Nephron (organoid): ENCODE data around the gene CAMKK1.
A peak's percentile ranks its signal among the peaks of the same experiment; 100 is the strongest.

Source experiments
- H3K27ac Mint-ChIP-seq, 3 experiments: 2 replicates each; pipeline ENCODE4 v1.8.0; 2020; ENCODE audit warnings: mixed read lengths in 3 of 3, mild to moderate bottlenecking in 2 of 3, moderate library complexity in 1 of 3
- H3K27me3 Mint-ChIP-seq: 2 replicates; pipeline ENCODE4 v1.8.0; 2021; ENCODE audit warnings: low read depth, mild to moderate bottlenecking, moderate library complexity, mixed read lengths
- H3K36me3 Mint-ChIP-seq: 2 replicates; pipeline ENCODE4 v1.8.0; 2020; ENCODE audit warnings: low read depth, mixed read lengths
- H3K4me1 Mint-ChIP-seq: 2 replicates; pipeline ENCODE4 v1.8.0; 2020; ENCODE audit warnings: mixed read lengths
- H3K4me3 Mint-ChIP-seq, 3 experiments: 2 replicates each; pipeline ENCODE4 v1.8.0; 2020; ENCODE audit warnings: mild to moderate bottlenecking in 3 of 3, mixed read lengths in 3 of 3, moderate library complexity in 2 of 3
- H3K9me3 Mint-ChIP-seq: 2 replicates; pipeline ENCODE4 v1.8.0; 2020; ENCODE audit warnings: mixed read lengths
- TF ChIP-seq, protein P1 (sequence below), 3 experiments: fragments of 200-600 bp; sonication (generic); IDR thresholded peaks; one replicate each; pipeline ENCODE4 v1.5.0; 2021; ENCODE audit warnings: antibody characterized with exemption in 3 of 3; ENCODE audit not compliant: unreplicated experiment in 3 of 3

CAMKK1 gene

DNA sequence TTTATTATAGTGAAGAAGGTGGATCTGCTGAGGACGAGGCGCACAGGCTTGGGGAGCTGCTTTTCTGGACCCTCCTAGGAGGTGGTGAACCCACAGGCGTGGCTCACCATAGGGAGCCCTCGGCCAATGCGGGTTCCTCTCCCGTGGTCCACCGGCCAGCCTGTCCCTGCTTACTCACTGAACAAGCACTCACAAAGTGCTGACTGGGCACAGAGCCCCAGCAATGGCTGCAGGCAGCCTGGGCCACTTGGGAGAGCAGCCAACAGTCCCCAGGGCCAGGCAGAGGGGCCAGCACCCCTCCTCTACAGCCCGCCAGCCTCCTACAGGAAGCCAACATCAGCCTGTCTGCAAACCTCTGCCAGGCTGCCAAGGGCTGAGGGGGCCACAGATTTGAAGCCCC is 27.7 kb downstream of the CAMKK1 start:
- TF ChIP-seq, protein P1, sequence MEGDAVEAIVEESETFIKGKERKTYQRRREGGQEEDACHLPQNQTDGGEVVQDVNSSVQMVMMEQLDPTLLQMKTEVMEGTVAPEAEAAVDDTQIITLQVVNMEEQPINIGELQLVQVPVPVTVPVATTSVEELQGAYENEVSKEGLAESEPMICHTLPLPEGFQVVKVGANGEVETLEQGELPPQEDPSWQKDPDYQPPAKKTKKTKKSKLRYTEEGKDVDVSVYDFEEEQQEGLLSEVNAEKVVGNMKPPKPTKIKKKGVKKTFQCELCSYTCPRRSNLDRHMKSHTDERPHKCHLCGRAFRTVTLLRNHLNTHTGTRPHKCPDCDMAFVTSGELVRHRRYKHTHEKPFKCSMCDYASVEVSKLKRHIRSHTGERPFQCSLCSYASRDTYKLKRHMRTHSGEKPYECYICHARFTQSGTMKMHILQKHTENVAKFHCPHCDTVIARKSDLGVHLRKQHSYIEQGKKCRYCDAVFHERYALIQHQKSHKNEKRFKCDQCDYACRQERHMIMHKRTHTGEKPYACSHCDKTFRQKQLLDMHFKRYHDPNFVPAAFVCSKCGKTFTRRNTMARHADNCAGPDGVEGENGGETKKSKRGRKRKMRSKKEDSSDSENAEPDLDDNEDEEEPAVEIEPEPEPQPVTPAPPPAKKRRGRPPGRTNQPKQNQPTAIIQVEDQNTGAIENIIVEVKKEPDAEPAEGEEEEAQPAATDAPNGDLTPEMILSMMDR (IDR thresholded peaks at IDR 0.05; ENCODE audit: unreplicated experiment in 3 of 3): no peak
- H3K4me1 Mint-ChIP-seq: peaks cover 13% of the 10 kb centered on the region
- no peaks in the 10 kb centered on the region for H3K27me3 Mint-ChIP-seq
- peaks cover 3% of the 10 kb centered on the region for H3K36me3 Mint-ChIP-seq
- H3K9me3 Mint-ChIP-seq: no peaks in the 10 kb centered on the region
- no peak overlapping the region for H3K4me3 Mint-ChIP-seq
- no peak overlapping the region for H3K27ac Mint-ChIP-seq

GRCh38 chr17:3864534-3864933 is 28.3 kb downstream of the CAMKK1 start:
- Mint-ChIP-seq H3K36me3 (peaks cover 3% of the 10 kb centered on the region), H3K27ac (no peak overlapping the region), H3K9me3 (no peaks in the 10 kb centered on the region), H3K4me3 (no peak overlapping the region), H3K27me3 (no peaks in the 10 kb centered on the region), H3K4me1 (peaks cover 13% of the 10 kb centered on the region)
- TF ChIP-seq, protein P1 (IDR thresholded peaks at IDR 0.05; ENCODE audit: unreplicated experiment in 3 of 3): no peak

DNA sequence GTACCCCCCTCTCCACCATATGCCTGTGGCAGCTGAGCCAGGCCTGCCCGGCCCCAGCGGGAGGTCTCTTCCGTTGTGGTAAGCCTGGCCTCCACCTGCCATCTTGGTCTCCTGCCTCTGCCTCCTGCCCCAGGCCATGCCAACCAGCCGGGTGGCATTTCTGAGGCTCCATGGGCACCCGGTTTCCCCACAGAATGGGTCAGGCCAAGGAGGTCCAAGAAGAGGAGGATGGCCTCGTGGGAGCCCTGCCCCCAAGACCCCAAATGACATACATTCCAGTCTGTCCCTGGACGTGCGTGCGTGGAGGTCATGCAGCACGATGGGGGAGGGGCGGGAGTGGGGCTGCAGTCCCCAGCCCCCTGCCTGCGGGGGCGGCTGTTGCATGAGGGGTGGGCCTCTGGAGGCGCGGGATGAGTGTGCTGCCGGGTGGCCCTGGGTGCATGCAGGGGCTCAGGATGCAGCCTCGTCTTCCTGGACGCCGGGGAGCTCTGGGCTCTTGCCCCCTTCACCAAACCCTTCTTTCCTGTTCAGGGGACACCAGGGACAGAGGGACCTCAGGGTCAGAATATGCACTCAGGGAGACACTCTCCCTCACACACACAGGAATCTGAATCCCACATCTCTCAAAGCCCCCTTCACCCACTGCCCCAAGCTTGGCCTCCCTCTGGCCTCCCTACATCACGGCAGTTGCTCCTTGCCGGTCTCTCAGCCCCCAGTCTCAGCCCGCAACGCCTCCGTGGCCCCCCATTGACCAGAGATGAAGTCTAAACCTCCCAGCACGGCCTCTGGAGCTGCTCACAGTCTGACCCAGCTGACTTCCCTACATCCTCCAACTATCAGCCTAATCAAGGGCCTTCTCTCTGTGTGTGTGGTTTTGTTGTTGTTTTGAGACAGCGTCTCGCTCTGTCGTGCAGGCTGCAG is 30.8 kb downstream of the CAMKK1 start:
- Mint-ChIP-seq H3K36me3 (peaks cover 3% of the 10 kb centered on the region), H3K27ac (peak overlapping the region in 1 of 3 experiments; percentile 36), H3K4me1 (peaks cover 6% of the 10 kb centered on the region), H3K27me3 (no peaks in the 10 kb centered on the region), H3K9me3 (no peaks in the 10 kb centered on the region), H3K4me3 (no peak overlapping the region)
- TF ChIP-seq, protein P1 (IDR thresholded peaks at IDR 0.05; ENCODE audit: unreplicated experiment in 3 of 3): no peak

DNA sequence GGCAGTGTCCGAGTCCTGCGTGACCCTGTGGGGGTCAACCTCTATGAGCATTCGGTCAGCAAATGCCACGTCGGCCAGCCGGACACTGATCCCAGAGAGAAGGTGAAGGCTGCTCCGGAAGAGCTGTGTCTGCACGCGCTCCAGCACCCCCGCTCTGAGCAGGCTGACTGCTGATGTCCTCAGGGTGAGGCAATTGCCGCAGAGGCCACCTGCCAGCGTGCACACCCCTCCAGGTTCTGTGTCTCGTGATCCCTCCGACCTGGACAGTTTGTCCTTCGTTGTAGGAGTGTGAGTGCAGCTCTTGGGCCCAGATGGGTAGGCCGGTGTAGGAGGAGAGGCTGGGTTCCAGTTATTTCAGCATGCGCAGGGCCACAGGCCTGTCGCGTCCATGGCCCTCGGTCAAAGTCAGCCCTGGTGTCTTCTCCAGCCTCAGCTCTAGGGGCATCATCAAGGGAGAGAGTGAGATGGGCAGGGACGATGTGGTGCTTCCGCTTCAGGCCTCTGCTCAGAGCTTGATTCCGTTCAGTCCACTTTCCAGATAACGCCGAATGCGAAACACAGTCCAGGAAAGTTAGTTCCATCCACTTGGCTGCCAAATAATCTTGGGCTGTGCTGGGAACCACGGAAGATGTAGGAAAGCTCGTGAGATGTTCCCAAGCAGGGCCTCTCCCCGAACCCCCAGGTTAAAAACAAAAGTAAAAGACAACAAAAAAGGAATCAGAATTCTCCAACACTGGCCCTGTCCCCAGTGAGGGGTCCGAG is 31.7 kb downstream of the CAMKK1 start:
- H3K27ac Mint-ChIP-seq: no peak overlapping the region
- H3K4me1 Mint-ChIP-seq: no peaks in the 10 kb centered on the region
- TF ChIP-seq, protein P1 (IDR thresholded peaks at IDR 0.05; ENCODE audit: unreplicated experiment in 3 of 3): no peak
- H3K27me3 Mint-ChIP-seq: no peaks in the 10 kb centered on the region
- H3K36me3 Mint-ChIP-seq: peaks cover 3% of the 10 kb centered on the region
- H3K4me3 Mint-ChIP-seq: no peak overlapping the region
- no peaks in the 10 kb centered on the region for H3K9me3 Mint-ChIP-seq

DNA sequence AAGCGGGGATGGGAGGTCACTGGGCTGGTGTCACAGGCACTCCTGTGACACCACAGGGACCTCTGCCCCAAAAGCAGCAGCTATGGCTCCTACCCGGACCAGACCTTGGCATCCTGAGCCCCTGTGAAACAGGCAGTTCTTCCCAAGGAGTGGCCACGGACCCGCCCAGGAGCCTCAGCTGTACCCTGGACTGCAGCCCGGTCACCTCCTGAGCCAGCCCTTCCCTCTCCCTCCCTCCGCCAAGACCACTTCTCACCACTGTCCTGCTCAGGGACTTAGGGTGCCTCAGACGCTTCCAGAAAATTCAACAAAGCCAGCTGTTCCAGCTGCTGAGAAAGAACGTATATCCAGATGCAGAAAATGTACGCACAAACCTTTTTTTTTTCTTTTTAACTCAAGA is 32.9 kb downstream of the CAMKK1 start:
- Mint-ChIP-seq H3K4me3 (no peak overlapping the region), H3K9me3 (no peaks in the 10 kb centered on the region), H3K27ac (no peak overlapping the region), H3K4me1 (no peaks in the 10 kb centered on the region), H3K36me3 (peaks cover 3% of the 10 kb centered on the region), H3K27me3 (no peaks in the 10 kb centered on the region)
- TF ChIP-seq, protein P1 (IDR thresholded peaks at IDR 0.05; ENCODE audit: unreplicated experiment in 3 of 3): no peak
